ENCODE data around the gene TEX48.

DNA sequence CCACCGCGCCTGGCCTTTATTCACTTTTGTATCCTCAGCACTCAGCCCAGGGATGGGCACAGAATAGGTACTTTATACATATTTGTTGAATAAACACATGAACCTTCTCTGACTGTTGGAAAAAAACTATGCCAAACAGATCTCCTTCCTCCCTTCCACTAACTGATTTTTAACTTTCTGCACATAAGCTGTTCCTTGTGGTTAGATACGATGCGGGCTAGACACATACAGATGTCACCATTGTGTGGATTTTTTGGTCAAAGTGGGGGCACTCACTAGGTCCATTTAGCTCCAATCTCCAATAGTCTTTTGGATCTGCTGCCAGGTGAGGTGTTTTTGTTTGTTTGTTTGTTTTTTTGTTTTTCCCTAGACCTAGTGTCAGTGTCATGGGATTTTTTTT is 5.1 kb downstream of the TEX48 start:
- TF ChIP-seq, protein P1, sequence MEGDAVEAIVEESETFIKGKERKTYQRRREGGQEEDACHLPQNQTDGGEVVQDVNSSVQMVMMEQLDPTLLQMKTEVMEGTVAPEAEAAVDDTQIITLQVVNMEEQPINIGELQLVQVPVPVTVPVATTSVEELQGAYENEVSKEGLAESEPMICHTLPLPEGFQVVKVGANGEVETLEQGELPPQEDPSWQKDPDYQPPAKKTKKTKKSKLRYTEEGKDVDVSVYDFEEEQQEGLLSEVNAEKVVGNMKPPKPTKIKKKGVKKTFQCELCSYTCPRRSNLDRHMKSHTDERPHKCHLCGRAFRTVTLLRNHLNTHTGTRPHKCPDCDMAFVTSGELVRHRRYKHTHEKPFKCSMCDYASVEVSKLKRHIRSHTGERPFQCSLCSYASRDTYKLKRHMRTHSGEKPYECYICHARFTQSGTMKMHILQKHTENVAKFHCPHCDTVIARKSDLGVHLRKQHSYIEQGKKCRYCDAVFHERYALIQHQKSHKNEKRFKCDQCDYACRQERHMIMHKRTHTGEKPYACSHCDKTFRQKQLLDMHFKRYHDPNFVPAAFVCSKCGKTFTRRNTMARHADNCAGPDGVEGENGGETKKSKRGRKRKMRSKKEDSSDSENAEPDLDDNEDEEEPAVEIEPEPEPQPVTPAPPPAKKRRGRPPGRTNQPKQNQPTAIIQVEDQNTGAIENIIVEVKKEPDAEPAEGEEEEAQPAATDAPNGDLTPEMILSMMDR (IDR thresholded peaks at IDR 0.05; ENCODE audit: low read length) = no peak
- no peak for TF ChIP-seq EZH2 (IDR thresholded peaks at IDR 0.05; ENCODE audit: borderline replicate concordance, low read length)

Measured in OCI-LY1 (cell line).